Loucy (cell line): Measurements from ENCODE around the gene TCF7L2.

Source experiments
- H2AFZ ChIP-seq: fragments of 200-600 bp; sonication (generic); 2 replicates; pipeline ENCODE4 v1.6.0; 2016; ENCODE audit warnings: antibody characterized with exemption, mild to moderate bottlenecking, low read length, moderate library complexity
- H3F3A ChIP-seq: fragments of 200-600 bp; 2 replicates; pipeline ENCODE4 v1.6.0; 2016; ENCODE audit warnings: antibody characterized with exemption, low read depth, mild to moderate bottlenecking
- H3K27me3 ChIP-seq: fragments of 200-600 bp; sonication (generic); 2 replicates; pipeline ENCODE4 v1.6.1; 2014; ENCODE audit warnings: low read length, mild to moderate bottlenecking; ENCODE audit not compliant: insufficient read depth, poor library complexity, severe bottlenecking
- H3K36me3 ChIP-seq: fragments of 200-600 bp; sonication (generic); 2 replicates; pipeline ENCODE4 v1.6.1; 2016; ENCODE audit warnings: low read length; ENCODE audit not compliant: insufficient read depth
- H3K4me1 ChIP-seq: fragments of 200-600 bp; sonication (generic); 2 replicates; pipeline ENCODE4 v1.5.1; 2014; ENCODE audit warnings: low read length, mild to moderate bottlenecking; ENCODE audit not compliant: insufficient read depth, poor library complexity, severe bottlenecking
- H3K4me2 ChIP-seq: fragments of 200-600 bp; sonication (generic); 2 replicates; pipeline ENCODE4 v1.6.0; 2014; ENCODE audit warnings: antibody characterized with exemption, low read length, low read depth, mild to moderate bottlenecking; ENCODE audit not compliant: poor library complexity, severe bottlenecking
- H3K4me3 ChIP-seq: fragments of 200-600 bp; sonication (generic); 2 replicates; pipeline ENCODE4 v1.5.1; 2014; ENCODE audit warnings: low read length, mild to moderate bottlenecking, mixed read lengths; ENCODE audit not compliant: poor library complexity, severe bottlenecking
- H3K79me2 ChIP-seq: fragments of 200-600 bp; sonication (generic); 2 replicates; pipeline ENCODE4 v1.6.1; 2014; ENCODE audit warnings: low read length; ENCODE audit not compliant: insufficient read depth
- H3K9ac ChIP-seq: fragments of 200-600 bp; sonication (generic); 2 replicates; pipeline ENCODE4 v1.6.0; 2014; ENCODE audit warnings: mild to moderate bottlenecking, low read depth, low read length, moderate library complexity; ENCODE audit not compliant: poor library complexity, severe bottlenecking
- H3K9me2 ChIP-seq: fragments of 200-600 bp; sonication (generic); replicated peaks from 2 replicates; pipeline ENCODE4 v1.6.1; 2016; ENCODE audit warnings: low read depth, low read length, mixed read lengths
- H3K9me3 ChIP-seq: fragments of 200-600 bp; sonication (generic); 2 replicates; pipeline ENCODE4 v1.6.1; 2014; ENCODE audit warnings: mild to moderate bottlenecking, antibody characterized with exemption, low read length, low read depth; ENCODE audit not compliant: insufficient read depth
- H4K20me1 ChIP-seq: fragments of 200-600 bp; sonication (generic); 2 replicates; pipeline ENCODE4 v1.6.0; 2014; ENCODE audit warnings: antibody characterized with exemption, low read length, mild to moderate bottlenecking; ENCODE audit not compliant: insufficient read depth, poor library complexity, severe bottlenecking
- EZH2phosphoT487 ChIP-seq: fragments of 200-600 bp; IDR thresholded peaks from 2 replicates; pipeline ENCODE4 v1.6.1; 2018; ENCODE audit warnings: antibody characterized with exemption, mild to moderate bottlenecking, moderate library complexity, borderline replicate concordance
- TF ChIP-seq, protein P1 (sequence below): fragments of 200-600 bp; sonication (generic); conservative IDR thresholded peaks from 2 replicates; pipeline ENCODE4 v1.5.1; 2014; ENCODE audit warnings: mild to moderate bottlenecking, antibody characterized with exemption, low read length

The TCF7L2 gene

DNA sequence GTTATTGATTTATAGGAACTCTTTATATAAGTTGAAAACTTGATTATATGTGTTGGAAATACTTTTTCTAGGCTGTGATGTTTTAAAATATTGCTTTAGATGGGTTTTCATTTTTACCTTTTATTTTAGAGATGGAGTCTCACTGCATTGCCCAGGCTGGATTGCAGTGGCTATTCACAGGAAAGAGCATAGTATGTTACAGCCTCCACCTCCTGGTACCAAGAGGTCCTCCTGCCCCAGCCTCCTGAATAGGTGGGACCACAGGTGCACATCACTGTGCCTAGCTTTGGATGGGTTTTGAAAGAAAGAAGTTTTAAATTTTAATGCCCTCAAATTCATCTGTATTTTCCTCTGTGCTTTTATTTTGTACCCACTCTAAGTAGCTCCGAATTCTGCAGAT is 105.4 kb downstream of the TCF7L2 start:
- Histone ChIP-seq H3K4me1 (peaks cover 48% of the 10 kb centered on the region), H4K20me1 (peaks cover 3% of the 10 kb centered on the region), H3K27me3 (no peaks in the 10 kb centered on the region), H3K9ac (no peak overlapping the region), H3F3A (no peaks in the 10 kb centered on the region), H3K9me2 (no peaks in the 10 kb centered on the region), H3K79me2 (no peaks in the 10 kb centered on the region; the same call in 1 of the 2 replicates), H3K4me3 (no peak overlapping the region), H3K4me2 (no peak overlapping the region), H2AFZ (no peak overlapping the region), H3K36me3 (no peaks in the 10 kb centered on the region), H3K9me3 (no peaks in the 10 kb centered on the region)
- TF ChIP-seq, protein P1, sequence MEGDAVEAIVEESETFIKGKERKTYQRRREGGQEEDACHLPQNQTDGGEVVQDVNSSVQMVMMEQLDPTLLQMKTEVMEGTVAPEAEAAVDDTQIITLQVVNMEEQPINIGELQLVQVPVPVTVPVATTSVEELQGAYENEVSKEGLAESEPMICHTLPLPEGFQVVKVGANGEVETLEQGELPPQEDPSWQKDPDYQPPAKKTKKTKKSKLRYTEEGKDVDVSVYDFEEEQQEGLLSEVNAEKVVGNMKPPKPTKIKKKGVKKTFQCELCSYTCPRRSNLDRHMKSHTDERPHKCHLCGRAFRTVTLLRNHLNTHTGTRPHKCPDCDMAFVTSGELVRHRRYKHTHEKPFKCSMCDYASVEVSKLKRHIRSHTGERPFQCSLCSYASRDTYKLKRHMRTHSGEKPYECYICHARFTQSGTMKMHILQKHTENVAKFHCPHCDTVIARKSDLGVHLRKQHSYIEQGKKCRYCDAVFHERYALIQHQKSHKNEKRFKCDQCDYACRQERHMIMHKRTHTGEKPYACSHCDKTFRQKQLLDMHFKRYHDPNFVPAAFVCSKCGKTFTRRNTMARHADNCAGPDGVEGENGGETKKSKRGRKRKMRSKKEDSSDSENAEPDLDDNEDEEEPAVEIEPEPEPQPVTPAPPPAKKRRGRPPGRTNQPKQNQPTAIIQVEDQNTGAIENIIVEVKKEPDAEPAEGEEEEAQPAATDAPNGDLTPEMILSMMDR, result no peak
- TF ChIP-seq EZH2phosphoT487, result no peak

DNA sequence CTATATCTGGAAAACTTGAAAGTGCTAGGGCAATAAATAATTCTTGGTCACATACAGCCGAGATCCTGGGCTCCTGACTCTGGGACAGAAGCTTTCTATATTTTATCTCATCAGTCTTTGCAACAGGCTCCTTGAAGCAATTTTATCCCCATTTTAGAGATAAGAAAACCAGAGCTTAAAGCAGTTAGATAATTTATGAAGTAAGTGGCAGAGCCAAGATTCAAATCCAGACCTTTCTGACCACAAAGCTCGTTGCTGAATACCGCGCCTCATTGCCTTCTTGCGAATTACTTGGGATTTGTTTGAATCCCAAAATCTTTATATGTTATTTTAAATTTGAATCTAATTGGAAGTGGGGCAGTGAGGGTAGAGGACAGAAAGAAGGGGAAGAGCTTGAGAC is 106.0 kb downstream of the TCF7L2 start:
- peaks cover 3% of the 10 kb centered on the region for H4K20me1 ChIP-seq
- H3K9ac ChIP-seq, result no peak overlapping the region
- no peak overlapping the region for H3K4me3 ChIP-seq
- no peaks in the 10 kb centered on the region for H3K9me2 ChIP-seq
- H3K4me1 ChIP-seq, result peaks cover 46% of the 10 kb centered on the region
- no peak overlapping the region for H2AFZ ChIP-seq
- no peaks in the 10 kb centered on the region for H3F3A ChIP-seq
- no peak overlapping the region for H3K4me2 ChIP-seq
- TF ChIP-seq, protein P1, result no peak
- TF ChIP-seq EZH2phosphoT487, result no peak
- H3K36me3 ChIP-seq, result no peaks in the 10 kb centered on the region
- H3K27me3 ChIP-seq, result no peaks in the 10 kb centered on the region
- no peaks in the 10 kb centered on the region for H3K9me3 ChIP-seq
- no peaks in the 10 kb centered on the region; the same call in 1 of the 2 replicates for H3K79me2 ChIP-seq

DNA sequence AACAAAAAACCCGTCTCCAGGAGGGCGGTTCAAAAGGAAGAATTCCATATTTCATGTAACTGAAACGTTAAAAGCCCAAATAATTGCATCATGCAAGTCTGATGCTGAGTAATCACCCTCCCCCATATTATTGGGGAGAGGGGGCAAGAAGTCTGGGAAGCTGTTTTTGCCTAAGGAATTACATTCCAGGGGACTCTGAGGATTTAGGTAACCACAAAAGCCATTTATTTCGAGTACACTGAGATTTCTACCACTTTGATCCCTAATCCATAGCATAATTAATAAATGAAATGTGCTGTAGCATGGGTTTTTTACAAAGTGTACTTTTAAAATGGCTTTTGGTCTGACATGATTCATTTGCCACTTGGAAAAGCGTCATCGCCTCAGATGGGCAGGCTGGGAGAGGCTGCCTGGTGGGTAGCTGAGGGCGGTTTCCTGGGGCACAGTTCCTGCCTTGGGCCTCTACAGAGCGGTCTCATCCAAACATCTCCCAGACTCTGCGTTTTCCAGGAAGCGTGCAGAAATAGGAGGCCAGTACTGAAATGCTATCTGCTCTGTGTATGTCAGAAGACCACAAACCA is 106.5 kb downstream of the TCF7L2 start:
- no peak overlapping the region for H3K9ac ChIP-seq
- no peaks in the 10 kb centered on the region; the same call in 1 of the 2 replicates for H3K79me2 ChIP-seq

More for the DNA sequence above, 106.5 kb downstream of the TCF7L2 start:
- Histone ChIP-seq H2AFZ (no peak overlapping the region), H3K9me2 (no peaks in the 10 kb centered on the region), H3F3A (no peaks in the 10 kb centered on the region), H3K27me3 (no peaks in the 10 kb centered on the region), H3K9me3 (no peaks in the 10 kb centered on the region), H4K20me1 (peaks cover 3% of the 10 kb centered on the region), H3K4me3 (no peak overlapping the region), H3K4me1 (peaks cover 41% of the 10 kb centered on the region), H3K36me3 (no peaks in the 10 kb centered on the region), H3K4me2 (no peak overlapping the region)
- TF ChIP-seq, protein P1, result no peak
- no peak for TF ChIP-seq EZH2phosphoT487
